ENCODE results near the gene OR10J5.
"Not testable (repeated sequence)": the region's sequence is repeated elsewhere in the genome, so short reads cannot be mapped to it uniquely, and the experiment has no call there.

- not testable (repeated sequence) for TF ChIP-seq YY1 (IDR thresholded peaks at IDR 0.05); CTCF (IDR thresholded peaks at IDR 0.05; ENCODE audit: low read depth, low read length, missing input control); TAF1 (conservative IDR thresholded peaks at IDR 0.05); REST (IDR thresholded peaks at IDR 0.05); ATF3 (IDR thresholded peaks at IDR 0.05); SP1 (IDR thresholded peaks at IDR 0.05); RAD21 (IDR thresholded peaks at IDR 0.05); RXRA (IDR thresholded peaks at IDR 0.05); FOXA1 (IDR thresholded peaks at IDR 0.05)
Observed at GRCh38 chr1:159494513-159495210, 41.1 kb downstream of the OR10J5 start.
